Activated T-helper 17 cell treated with anti-CD3 and anti-CD28 coated beads, Interleukin-2, amount 50 U/mL, for 72 hours (primary cell): ENCODE results near the gene TMEM272. TPM values are rescaled to one million over a fixed set of nuclear protein-coding genes. Genes with fewer than 3 reads are reported as not detected.

Experiments used
- ATAC-seq: fragments of 150-1000 bp; cut with Tn5 transposase; replicated peaks from 2 replicates; pipeline ENCODE4 v1.10.0; 2021; ENCODE audit warnings: mild to moderate bottlenecking, moderate library complexity
- H3K27ac Mint-ChIP-seq: one replicate; pipeline ENCODE4 v1.8.0; 2022; ENCODE audit warnings: mixed read lengths
- H3K27me3 Mint-ChIP-seq: one replicate; pipeline ENCODE4 v1.8.0; 2022; ENCODE audit warnings: mixed read lengths
- H3K36me3 Mint-ChIP-seq: one replicate; pipeline ENCODE4 v1.8.0; 2022; ENCODE audit warnings: low read depth, mild to moderate bottlenecking, mixed read lengths
- H3K4me1 Mint-ChIP-seq: one replicate; pipeline ENCODE4 v1.8.0; 2022; ENCODE audit warnings: mixed read lengths
- H3K4me3 Mint-ChIP-seq: one replicate; pipeline ENCODE4 v1.8.0; 2022; ENCODE audit warnings: mild to moderate bottlenecking, mixed read lengths
- H3K9me3 Mint-ChIP-seq: one replicate; pipeline ENCODE4 v1.8.0; 2022; ENCODE audit warnings: mixed read lengths
- total RNA-seq, 2 donors: library from RNA; stranded (reverse); gene quantifications; one replicate each; pipeline ENCODE4 v1.2.3, GENCODE V29; 2022

TMEM272 gene
- total RNA-seq, 2 donors from 2014 or later = 0.16 to 0.17 TPM

DNA sequence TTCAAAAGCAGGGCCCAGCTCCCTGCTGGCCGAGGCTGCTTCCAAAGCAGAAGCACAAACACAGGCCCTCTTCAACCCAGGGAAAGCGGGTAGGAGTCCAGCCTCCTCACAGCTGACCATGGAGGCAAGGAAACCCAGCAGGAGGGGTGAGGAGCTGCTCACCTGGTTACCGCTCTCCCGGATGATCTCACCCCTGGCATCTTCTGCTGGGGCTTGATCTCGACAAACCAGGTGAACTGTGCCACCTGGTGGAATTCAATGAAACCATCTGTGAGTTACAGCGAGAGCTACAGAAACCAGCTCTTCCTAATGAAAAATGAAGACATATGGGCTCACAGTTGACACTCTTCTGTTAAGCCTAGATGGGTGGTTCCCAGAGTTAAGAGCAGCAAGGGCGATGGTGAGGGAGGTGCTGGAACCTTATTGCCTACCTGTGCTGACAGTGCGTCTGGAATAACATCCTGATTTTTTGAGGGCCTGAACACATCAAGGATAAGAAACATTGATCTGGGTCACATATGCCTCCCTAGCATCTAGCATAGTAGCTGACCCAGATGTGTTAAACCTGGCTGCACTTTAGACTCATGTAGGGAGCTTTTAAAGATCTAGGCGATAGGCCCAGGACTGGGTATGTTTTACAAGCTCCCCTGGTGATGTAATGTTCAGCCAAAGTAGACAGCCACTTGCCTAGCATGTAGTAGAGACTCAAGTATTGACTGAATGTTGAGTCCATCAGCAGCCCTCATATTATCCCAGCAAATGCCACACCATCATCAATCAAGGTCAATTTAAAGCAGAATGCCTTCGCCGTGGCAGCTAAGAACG is 47.1 kb downstream of the TMEM272 start:
- H3K36me3 Mint-ChIP-seq = peaks cover 5% of the 10 kb centered on the region
- H3K9me3 Mint-ChIP-seq = no peaks in the 10 kb centered on the region
- ATAC-seq = peak; percentile 42
- H3K27me3 Mint-ChIP-seq = no peaks in the 10 kb centered on the region
- H3K4me1 Mint-ChIP-seq = peaks cover 22% of the 10 kb centered on the region
- H3K27ac Mint-ChIP-seq = no peak overlapping the region
- no peak overlapping the region for H3K4me3 Mint-ChIP-seq

DNA sequence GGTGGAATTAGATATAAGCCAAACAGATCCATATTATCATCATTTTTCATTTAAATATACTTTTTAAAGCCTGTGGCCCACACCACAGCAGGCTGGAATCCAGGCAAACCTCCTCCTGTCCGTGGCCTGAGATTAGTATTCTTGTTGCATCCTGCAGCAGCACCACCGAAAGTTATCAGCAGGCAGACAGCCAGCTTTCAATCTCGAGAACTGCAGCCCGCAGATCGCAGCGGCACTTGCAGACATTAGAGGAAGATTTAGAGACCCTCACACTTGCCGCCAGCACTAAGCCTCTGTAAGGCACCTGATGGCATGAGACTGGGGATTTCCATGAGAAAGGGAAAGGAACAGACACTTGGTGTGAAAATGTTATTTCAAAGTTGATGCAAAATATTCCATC is 48.4 kb downstream of the TMEM272 start:
- Mint-ChIP-seq H3K27me3 (no peaks in the 10 kb centered on the region), H3K36me3 (peaks cover 5% of the 10 kb centered on the region), H3K4me3 (no peak overlapping the region), H3K27ac (no peak overlapping the region), H3K4me1 (peaks cover 18% of the 10 kb centered on the region), H3K9me3 (no peaks in the 10 kb centered on the region)
- ATAC-seq = no peak

DNA sequence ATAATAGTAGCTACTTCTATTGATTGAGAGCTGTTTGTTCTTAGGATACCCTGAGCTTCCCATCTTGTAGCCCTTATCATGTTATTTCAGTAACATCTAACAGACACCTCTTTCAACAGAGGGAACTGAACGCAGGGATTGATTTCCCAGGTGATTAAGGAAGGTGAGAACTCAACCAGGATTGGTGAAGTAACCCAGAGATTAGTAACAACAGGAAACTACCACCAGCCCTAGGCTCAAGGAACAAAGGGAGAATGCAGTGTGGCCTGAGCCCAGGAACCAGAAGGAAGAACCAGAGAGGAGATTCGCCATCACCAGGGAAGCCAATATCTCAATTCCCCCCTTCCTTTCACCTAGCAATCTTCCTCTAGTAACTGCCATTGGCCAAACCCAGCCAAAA is 49.6 kb downstream of the TMEM272 start:
- H3K4me1 Mint-ChIP-seq = peaks cover 18% of the 10 kb centered on the region

DNA sequence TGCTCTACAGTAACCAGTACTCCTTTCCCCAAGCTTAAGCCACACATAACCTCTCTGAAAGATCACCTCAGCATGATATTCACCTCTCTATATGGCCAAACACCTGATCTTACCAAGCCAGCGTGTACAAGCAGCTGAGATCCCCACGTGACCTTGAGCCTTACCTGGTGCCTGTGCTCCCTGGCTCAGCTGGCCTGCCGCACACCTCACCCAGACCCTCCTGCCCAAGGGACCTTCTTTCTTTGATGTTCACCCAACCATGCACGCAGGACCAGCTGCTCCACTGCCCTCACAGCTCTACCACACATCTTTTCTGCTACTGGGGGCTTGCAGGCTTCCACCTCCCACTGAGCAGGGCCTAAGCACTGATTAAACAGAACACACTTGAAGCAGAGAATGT is 50.0 kb downstream of the TMEM272 start:
- Mint-ChIP-seq H3K4me1 (peaks cover 18% of the 10 kb centered on the region), H3K27ac (no peak overlapping the region)

More for the DNA sequence above, 49.6 kb downstream of the TMEM272 start:
- H3K27me3 Mint-ChIP-seq = no peaks in the 10 kb centered on the region
- H3K27ac Mint-ChIP-seq = no peak overlapping the region
- H3K9me3 Mint-ChIP-seq = no peaks in the 10 kb centered on the region
- peaks cover 5% of the 10 kb centered on the region for H3K36me3 Mint-ChIP-seq
- no peak overlapping the region for H3K4me3 Mint-ChIP-seq
- ATAC-seq = no peak

DNA sequence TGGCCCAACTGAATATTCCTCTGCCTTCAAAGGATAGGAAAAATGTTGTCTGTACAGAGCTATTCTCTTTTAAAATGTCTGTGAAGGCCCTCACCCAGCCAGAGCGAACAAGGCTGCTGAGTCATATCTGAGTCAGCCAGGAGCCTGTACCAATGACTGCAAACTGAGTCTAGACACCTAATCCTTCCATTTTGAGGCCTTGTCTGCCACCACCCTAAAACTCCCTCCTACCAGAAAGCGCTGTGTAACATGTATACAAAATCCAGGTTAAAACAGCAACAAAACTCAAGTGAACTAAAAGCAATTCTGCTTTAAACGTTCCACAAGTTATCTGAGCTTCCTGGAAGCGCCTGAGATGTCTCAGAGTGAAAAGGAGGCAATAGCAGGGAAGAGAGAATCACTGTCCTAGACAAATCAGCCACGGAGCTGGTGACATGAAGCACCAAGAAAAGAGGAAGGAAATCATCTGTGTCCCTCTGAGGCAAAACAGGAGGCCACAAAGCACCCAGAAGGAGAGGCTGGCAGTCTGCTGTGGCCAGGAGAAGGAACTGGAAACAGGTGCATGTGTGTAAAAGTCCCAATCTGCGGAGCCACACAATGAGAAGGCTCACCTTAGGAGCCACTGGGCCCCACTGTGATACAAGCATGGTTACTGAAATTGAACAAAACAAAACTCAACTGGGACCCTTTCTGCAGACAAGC is 51.3 kb downstream of the TMEM272 start:
- peak; percentile 96 for ATAC-seq
- peak overlapping the region; percentile 64 for H3K4me3 Mint-ChIP-seq
- H3K36me3 Mint-ChIP-seq = peaks cover 19% of the 10 kb centered on the region
- H3K27ac Mint-ChIP-seq = peak overlapping the region; percentile 94
- no peaks in the 10 kb centered on the region for H3K27me3 Mint-ChIP-seq
- H3K4me1 Mint-ChIP-seq = peaks cover 18% of the 10 kb centered on the region
- H3K9me3 Mint-ChIP-seq = no peaks in the 10 kb centered on the region

More for the DNA sequence above, 50.0 kb downstream of the TMEM272 start:
- peaks cover 7% of the 10 kb centered on the region for H3K36me3 Mint-ChIP-seq
- no peak overlapping the region for H3K4me3 Mint-ChIP-seq
- H3K9me3 Mint-ChIP-seq = no peaks in the 10 kb centered on the region
- ATAC-seq = no peak
- no peaks in the 10 kb centered on the region for H3K27me3 Mint-ChIP-seq

DNA sequence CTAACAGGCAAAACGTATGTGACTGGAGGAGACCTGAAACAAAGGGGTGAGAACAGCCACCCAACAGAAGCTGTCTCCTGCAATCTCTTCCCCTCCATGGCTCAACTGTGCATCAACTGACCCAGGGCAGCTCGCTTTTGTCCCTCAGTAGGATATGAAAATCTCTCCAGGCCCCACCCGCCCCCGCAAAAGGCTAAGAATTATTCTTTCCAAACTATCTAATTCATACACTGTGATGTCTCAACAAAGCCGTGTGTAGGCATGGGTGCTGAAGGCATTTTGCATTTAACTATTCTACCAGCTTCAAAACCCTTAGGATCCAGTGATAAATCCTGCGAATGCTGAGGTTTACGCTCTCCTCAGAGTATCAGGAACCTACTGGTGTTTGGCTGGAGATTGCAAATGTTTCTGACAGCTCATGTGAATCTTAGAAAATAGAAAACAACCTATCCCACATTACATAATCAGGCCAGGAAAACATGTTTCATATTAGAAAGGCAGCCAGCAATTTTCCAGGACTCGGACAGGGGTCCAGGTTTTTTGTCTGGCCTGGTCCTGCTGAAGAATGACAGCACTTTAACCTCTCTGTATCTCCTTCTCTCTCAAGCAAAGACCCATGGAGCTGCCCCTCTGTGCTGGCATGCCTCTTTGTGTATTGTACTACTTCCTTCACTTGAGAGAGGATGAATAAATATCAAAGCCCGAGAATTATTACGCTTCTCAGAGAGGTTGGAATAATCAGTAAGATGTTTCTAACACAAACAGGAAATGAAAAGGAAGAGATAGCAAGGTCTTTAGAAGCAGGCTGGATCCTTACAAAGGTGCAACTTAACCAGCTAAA is 58.3 kb downstream of the TMEM272 start:
- Mint-ChIP-seq H3K27ac (no peak overlapping the region), H3K27me3 (no peaks in the 10 kb centered on the region), H3K4me3 (no peak overlapping the region), H3K36me3 (peaks cover 19% of the 10 kb centered on the region), H3K9me3 (no peaks in the 10 kb centered on the region), H3K4me1 (peaks cover 10% of the 10 kb centered on the region)
- ATAC-seq = no peak

DNA sequence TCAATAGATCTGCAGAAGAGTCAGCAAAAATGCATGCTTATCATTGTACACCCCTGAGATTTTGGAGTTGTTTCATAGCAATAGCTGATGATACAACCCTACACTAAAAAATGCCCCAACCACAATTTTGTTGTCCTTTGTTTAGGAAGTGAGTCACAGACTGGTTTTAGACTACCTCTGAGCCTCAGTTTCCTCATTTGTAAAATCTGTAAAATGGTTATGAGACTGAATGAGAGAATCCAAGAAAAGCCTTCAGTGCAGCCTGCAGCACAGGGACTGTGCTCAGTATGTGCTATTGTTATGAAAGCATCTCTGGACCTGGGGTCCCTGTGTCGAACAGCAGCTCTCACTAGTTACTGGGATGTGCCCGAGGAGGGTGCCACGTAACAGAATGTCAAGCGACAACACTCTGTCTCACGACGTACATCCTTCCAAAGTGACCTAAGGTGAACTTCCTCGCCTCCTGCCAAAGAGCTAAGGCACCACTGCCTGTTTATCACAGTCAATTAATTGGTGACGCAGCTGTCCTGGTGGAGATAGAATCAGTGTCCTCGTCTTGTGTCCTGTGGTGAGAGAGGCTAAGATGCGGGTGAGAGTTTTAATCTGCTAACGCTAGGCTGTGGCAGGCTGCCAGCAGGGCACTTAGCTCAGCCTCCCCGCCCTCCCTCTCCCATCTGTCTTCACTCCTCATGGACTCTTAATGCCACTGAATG is 59.1 kb downstream of the TMEM272 start:
- Mint-ChIP-seq H3K4me1 (peaks cover 13% of the 10 kb centered on the region), H3K9me3 (no peaks in the 10 kb centered on the region), H3K4me3 (no peak overlapping the region), H3K27ac (peak overlapping the region; percentile 6), H3K36me3 (peaks cover 19% of the 10 kb centered on the region), H3K27me3 (no peaks in the 10 kb centered on the region)
- peak; percentile 86 for ATAC-seq

DNA sequence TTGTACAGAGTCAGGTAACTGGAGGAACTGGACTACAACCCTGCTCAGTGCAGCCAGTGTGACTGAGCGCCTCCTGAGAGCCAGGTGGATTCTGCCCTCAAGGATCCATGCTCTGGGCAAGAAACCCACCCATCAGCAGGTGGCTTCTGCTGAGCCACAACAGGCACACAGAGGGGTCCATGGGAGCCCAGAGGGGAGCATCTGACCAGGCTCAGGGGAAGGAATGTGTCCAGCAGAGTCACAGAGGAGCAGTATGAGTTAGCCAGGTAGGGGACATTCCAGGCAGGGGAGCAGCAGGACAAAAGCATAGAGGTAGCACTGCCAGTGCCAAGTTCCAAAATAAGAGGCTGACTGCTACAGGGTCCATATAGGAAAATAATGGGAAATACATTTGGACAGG is 60.9 kb downstream of the TMEM272 start:
- Mint-ChIP-seq H3K27ac (peak overlapping the region; percentile 47), H3K9me3 (no peaks in the 10 kb centered on the region)

DNA sequence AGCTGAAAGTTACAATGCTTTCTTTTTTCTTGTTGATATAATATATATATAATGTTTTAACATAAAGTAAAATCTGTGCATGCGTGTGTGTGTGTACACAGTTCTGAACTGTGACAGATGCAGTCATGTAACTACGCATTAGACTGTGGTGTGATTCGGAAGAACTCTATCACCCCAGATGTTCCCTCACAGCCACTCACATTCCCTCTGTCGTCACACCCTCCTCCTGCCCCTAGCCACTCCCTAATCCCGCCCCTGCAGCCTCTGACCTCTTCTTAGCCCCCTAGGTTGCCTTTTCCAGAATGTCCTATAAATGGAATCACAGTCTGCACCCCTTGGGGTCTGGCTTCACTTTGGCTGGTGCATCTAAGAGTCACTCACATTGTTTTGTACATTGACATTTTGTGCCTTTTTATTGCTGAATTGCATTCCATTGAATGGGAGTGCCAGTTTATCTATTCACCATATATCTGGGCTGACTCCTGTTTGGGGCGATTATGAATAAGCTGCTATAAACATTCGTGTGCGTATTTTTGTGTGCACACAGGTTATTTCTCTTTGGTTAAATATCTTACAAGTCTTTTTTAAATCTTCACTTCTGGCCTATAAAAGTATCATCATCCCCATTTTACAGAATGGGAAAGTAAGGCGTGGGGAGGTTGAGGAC is 61.4 kb downstream of the TMEM272 start:
- Mint-ChIP-seq H3K27ac (peak overlapping the region; percentile 47), H3K36me3 (peaks cover 5% of the 10 kb centered on the region), H3K4me3 (no peak overlapping the region), H3K9me3 (no peaks in the 10 kb centered on the region), H3K4me1 (peaks cover 13% of the 10 kb centered on the region), H3K27me3 (no peaks in the 10 kb centered on the region)
- ATAC-seq = no peak

More for the DNA sequence above, 60.9 kb downstream of the TMEM272 start:
- Mint-ChIP-seq H3K27me3 (no peaks in the 10 kb centered on the region), H3K36me3 (peaks cover 8% of the 10 kb centered on the region), H3K4me1 (peaks cover 13% of the 10 kb centered on the region), H3K4me3 (no peak overlapping the region)
- ATAC-seq = no peak

DNA sequence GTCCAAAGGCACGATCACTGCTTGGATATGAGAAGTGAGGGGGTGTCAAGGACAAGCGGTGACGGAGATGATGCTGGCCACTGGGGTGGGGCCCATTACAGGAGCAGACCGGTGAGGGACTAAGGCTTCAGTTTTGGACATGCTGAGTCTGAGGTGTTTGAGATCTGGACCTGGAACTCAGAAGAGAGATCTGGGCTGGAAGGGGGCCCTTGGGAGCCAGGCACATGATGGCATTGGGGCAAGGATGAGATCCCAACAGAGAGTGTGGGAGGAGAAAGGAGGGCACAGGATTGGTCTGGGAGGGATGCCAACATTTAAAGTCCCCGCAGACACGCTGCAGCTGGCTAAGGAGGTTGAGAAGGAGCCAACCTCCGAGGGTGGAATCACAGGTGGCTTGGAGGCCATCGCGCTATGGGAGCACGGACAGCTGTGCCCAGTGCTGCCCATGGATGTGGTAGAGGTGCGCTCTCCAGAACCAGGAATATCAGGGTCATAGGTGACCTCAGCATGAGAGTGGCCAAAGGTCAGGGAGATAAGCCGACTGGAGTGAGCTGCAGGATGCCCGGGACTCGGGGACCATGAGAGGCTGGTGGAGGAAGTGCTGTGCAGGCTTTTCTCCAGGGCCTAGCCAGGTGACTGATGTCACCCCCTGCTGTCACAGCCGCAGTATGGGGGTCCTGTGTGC is 62.8 kb downstream of the TMEM272 start:
- H3K27ac Mint-ChIP-seq = peak overlapping the region; percentile 75
- H3K4me1 Mint-ChIP-seq = peaks cover 13% of the 10 kb centered on the region
- no peak for ATAC-seq
- no peak overlapping the region for H3K4me3 Mint-ChIP-seq
- H3K27me3 Mint-ChIP-seq = no peaks in the 10 kb centered on the region
- H3K9me3 Mint-ChIP-seq = no peaks in the 10 kb centered on the region
- H3K36me3 Mint-ChIP-seq = peaks cover 5% of the 10 kb centered on the region

DNA sequence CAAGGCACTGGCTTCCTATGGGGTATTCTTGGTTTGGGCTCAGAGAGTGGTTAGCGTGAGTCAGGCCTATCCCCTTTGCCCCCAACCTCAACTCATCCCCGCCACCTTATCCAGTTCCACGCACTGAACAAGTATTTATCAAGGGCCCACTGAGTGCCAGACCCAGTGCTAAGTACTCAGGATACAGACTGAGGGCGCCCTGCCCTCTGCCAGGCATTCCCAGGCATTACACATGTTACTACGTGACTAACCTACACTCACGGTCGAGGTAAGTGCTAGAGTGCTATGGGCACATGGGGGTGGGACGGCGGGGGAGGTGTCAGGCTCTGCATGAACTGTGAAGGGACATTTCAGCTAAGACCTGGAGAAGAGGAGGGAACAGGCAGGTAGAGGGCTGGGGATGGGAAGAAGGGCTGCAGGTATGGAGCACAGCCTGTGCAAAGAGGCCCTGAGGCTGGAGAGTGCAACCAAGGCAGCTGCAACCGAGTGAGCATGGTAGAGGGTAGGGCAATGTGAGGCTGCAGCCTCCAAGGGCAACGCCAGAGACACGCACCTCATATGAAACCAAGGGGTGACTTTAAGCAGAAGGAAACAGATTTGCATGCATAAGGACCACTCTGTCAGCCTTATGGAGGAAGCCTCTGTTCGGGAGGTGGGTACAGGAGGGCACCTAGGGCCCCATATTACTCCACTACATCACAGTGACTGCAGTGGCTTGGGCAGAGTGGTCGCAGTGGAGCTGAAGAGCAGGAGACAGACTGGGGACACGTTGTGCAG is 63.5 kb downstream of the TMEM272 start:
- Mint-ChIP-seq H3K27ac (peak overlapping the region; percentile 75), H3K9me3 (no peaks in the 10 kb centered on the region), H3K36me3 (peaks cover 5% of the 10 kb centered on the region), H3K4me3 (no peak overlapping the region), H3K27me3 (no peaks in the 10 kb centered on the region), H3K4me1 (peaks cover 13% of the 10 kb centered on the region)
- ATAC-seq = peak; percentile 69

DNA sequence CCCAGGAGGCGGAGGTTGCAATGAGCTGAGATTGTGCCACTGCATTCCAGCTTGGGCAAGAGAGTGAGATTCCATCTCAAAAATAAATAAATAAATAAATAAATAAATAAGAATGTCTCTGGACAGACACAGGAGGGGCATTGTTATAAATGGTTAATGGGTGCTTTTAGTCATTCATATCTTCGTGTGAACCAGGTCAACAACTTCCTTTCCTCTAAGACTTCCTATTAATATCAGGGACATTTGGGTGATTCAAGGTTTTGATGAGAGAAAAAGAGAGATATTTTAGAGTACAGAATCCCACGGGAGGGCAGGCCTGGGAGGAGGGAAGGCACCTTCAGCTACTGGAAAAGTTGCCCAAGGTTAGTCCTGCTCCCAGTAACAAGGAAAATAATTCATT is 64.9 kb downstream of the TMEM272 start:
- no peak overlapping the region for H3K27ac Mint-ChIP-seq
- no peaks in the 10 kb centered on the region for H3K9me3 Mint-ChIP-seq
- no peaks in the 10 kb centered on the region for H3K27me3 Mint-ChIP-seq
- no peaks in the 10 kb centered on the region for H3K36me3 Mint-ChIP-seq
- peaks cover 7% of the 10 kb centered on the region for H3K4me1 Mint-ChIP-seq
- H3K4me3 Mint-ChIP-seq = no peak overlapping the region
- no peak for ATAC-seq
